Loucy (cell line): Measurements from ENCODE around the gene FOXO6.

ENCODE experiments used
- CTCF ChIP-seq: fragments of 200-600 bp; sonication (generic); conservative IDR thresholded peaks from 2 replicates; pipeline ENCODE4 v1.5.1; 2014; ENCODE audit warnings: mild to moderate bottlenecking, antibody characterized with exemption, low read length
- EZH2phosphoT487 ChIP-seq: fragments of 200-600 bp; IDR thresholded peaks from 2 replicates; pipeline ENCODE4 v1.6.1; 2018; ENCODE audit warnings: antibody characterized with exemption, mild to moderate bottlenecking, moderate library complexity, borderline replicate concordance

- TF ChIP-seq CTCF (no peak), EZH2phosphoT487 (no peak)
Observed at GRCh38 chr1:41317361-41317760, 43.9 kb upstream of the FOXO6 start.
